NCI-H460 (cell line): ENCODE measurements around the gene CHIC2. TPM values are rescaled to one million over a fixed set of nuclear protein-coding genes. Genes with fewer than 3 reads are reported as not detected.
"Not testable (repeated sequence)": the region's sequence is repeated elsewhere in the genome, so short reads cannot be mapped to it uniquely, and the experiment has no call there.

Experiments
- DNase-seq: peaks from one replicate; pipeline ENCODE4 v3.0.0-alpha.2; 2016; ENCODE audit warnings: low read depth; ENCODE audit errors: extremely low read depth
- total RNA-seq: library from RNA; depleted of rRNA; stranded (reverse); fragments of >200 nt; shearing (Covaris generic); gene quantifications from 2 replicates; pipeline ENCODE4 v1.2.3, GENCODE V29; 2014

Gene CHIC2
- total RNA-seq, 1 experiment from 2014 or later: 22.2 TPM

GRCh38 chr4:54062392-54062791, 2.0 kb downstream of the CHIC2 start:
- no peak for DNase-seq

GRCh38 chr4:54061873-54062272, 2.5 kb downstream of the CHIC2 start:
- no peak for DNase-seq

GRCh38 chr4:54061067-54061466, 3.3 kb downstream of the CHIC2 start:
- DNase-seq: no peak

- no peak for DNase-seq
Measured at GRCh38 chr4:54060116-54060515, 4.3 kb downstream of the CHIC2 start.

GRCh38 chr4:54058171-54058570, 6.2 kb downstream of the CHIC2 start:
- DNase-seq: no peak

- DNase-seq: no peak
Measured at GRCh38 chr4:54056360-54056759, 8.0 kb downstream of the CHIC2 start.

GRCh38 chr4:54055494-54055893, 8.9 kb downstream of the CHIC2 start:
- no peak for DNase-seq

- DNase-seq: no peak
Measured at GRCh38 chr4:54054501-54054900, 9.9 kb downstream of the CHIC2 start.

GRCh38 chr4:54053322-54053721, 11.1 kb downstream of the CHIC2 start:
- DNase-seq: not testable (repeated sequence)

- no peak for DNase-seq
Measured at GRCh38 chr4:54050214-54050904, 14.0 kb downstream of the CHIC2 start.

- DNase-seq: not testable (repeated sequence)
Measured at GRCh38 chr4:54043630-54044029, 20.8 kb downstream of the CHIC2 start.

- no peak for DNase-seq
Measured at GRCh38 chr4:54041933-54042332, 22.5 kb downstream of the CHIC2 start.

GRCh38 chr4:54041100-54041499, 23.3 kb downstream of the CHIC2 start:
- no peak for DNase-seq

GRCh38 chr4:54038056-54038455, 26.3 kb downstream of the CHIC2 start:
- DNase-seq: no peak

GRCh38 chr4:54036184-54036583, 28.2 kb downstream of the CHIC2 start:
- no peak for DNase-seq

GRCh38 chr4:54032558-54033135, 31.8 kb downstream of the CHIC2 start:
- no peak for DNase-seq

- no peak for DNase-seq
Measured at GRCh38 chr4:54027311-54027710, 37.1 kb downstream of the CHIC2 start.

GRCh38 chr4:54025582-54025981, 38.8 kb downstream of the CHIC2 start:
- DNase-seq: no peak

GRCh38 chr4:54023019-54023418, 41.4 kb downstream of the CHIC2 start:
- DNase-seq: not testable (repeated sequence)

- no peak for DNase-seq
Measured at GRCh38 chr4:54017974-54018373, 46.4 kb downstream of the CHIC2 start.

GRCh38 chr4:54017308-54017707, 47.1 kb downstream of the CHIC2 start:
- no peak for DNase-seq

- DNase-seq: no peak
Measured at GRCh38 chr4:54016504-54016903, 47.9 kb downstream of the CHIC2 start.
